ENCODE data around the gene DHX34. TPM values are rescaled to one million over a fixed set of nuclear protein-coding genes. Genes with fewer than 3 reads are reported as not detected.
"Not testable (repeated sequence)": the region's sequence is repeated elsewhere in the genome, so short reads cannot be mapped to it uniquely, and the experiment has no call there.

The DHX34 gene
- total RNA-seq (13.6 TPM), polyA plus RNA-seq (ENCODE audit: insufficient read depth, low read depth, low replicate concordance) (7.2 TPM)
- long read RNA-seq, donor 1: 0 reads
- long read RNA-seq, donor 2: 0 reads
- long read RNA-seq, donor 3, full-length matches to known transcripts: 1 of 1 reads
- long read RNA-seq, donor 3, partial matches to known transcripts: 0 of 1 reads
- long read RNA-seq, donor 3, other reads (novel, unspliced or antisense): 0 of 1 reads
- long read RNA-seq, donor 4, full-length matches to known transcripts: 1 of 1 reads
- long read RNA-seq, donor 4, partial matches to known transcripts: 0 of 1 reads
- long read RNA-seq, donor 4, other reads (novel, unspliced or antisense): 0 of 1 reads
- long read RNA-seq, donor 5: 0 reads
- long read RNA-seq, donor 6, full-length matches to known transcripts: 1 of 1 reads
- long read RNA-seq, donor 6, partial matches to known transcripts: 0 of 1 reads
- long read RNA-seq, donor 6, other reads (novel, unspliced or antisense): 0 of 1 reads
- long read RNA-seq, donor 7, partial matches to known transcripts: 13 of 22 reads
- long read RNA-seq, donor 7, other reads (novel, unspliced or antisense): 9 of 22 reads
- long read RNA-seq, donor 8: 0 reads
- long read RNA-seq, donor 9: 0 reads
- long read RNA-seq, donor 10, full-length matches to known transcripts: 2 of 9 reads
- long read RNA-seq, donor 10, partial matches to known transcripts: 7 of 9 reads
- long read RNA-seq, donor 10, other reads (novel, unspliced or antisense): 0 of 9 reads

- peaks cover 0 to 2% (median under 1%) of the 10 kb centered on the region in 3 donors for H3K36me3 ChIP-seq (ENCODE audit: control insufficient read depth in 2 of 3, insufficient read depth in 3 of 3, low read length in 3 of 3)
- FAIRE-seq: peak; percentile 81
These were observed at the start of gene DHX34 for GRCh38 chr19:47348819-47349795. TSS of gene DHX34 (plus strand) at chr19:47349315. CDS start at chr19:47353031, 3,716 bp downstream.

DNA sequence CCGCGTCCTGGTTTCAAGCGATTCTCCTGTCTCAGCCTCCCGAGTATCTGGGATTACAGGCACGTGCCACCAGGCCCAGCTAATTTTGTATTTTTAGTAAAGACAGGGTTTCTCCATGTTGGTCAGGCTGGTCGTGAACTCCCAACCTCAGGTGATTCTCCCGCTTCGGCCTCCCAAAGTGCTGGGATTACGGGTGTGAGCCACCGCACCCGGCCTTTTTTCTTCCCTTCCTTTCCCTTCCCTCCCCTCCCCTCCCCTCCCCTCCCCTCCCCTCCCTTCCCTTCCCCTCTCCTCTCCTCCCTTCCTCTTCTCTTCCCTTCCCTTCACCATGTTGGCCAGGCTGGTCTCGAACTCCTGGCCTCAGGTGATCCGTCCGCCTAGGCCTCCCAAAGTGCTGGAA is 48.2 kb upstream of the DHX34 start:
- H3K4me3 ChIP-seq (ENCODE audit: low read length in 3 of 3); intact Hi-C loops (cut with DNase I); H3K9me3 ChIP-seq (ENCODE audit: control insufficient read depth in 2 of 3, insufficient read depth in 1 of 3, low read length in 3 of 3): not testable (repeated sequence)

More at GRCh38 chr19:47348819-47349795, at the start of gene DHX34:
- DNase-seq: peak; percentile 99
- no peaks in the 10 kb centered on the region for H3K27me3 ChIP-seq (ENCODE audit: control insufficient read depth, insufficient read depth, low read length)
- TF ChIP-seq CTCF (IDR thresholded peaks at IDR 0.05; ENCODE audit: borderline replicate concordance, extremely low read depth, insufficient read depth): peak; percentile 98
- peak within 1 kb of the TSS; percentile 65 to 68 for H3K27ac ChIP-seq (ENCODE audit: low read depth in 2 of 2, low read length in 2 of 2)
- peaks cover 0 to 9% (median 0%) of the 10 kb centered on the region in 3 donors for H3K4me1 ChIP-seq (ENCODE audit: control insufficient read depth in 2 of 3, insufficient read depth in 2 of 3, low read depth in 1 of 3, low read length in 3 of 3)
- intact Hi-C loops (cut with DNase I): no loop called here
- no peaks in the 10 kb centered on the region for H3K9me3 ChIP-seq (ENCODE audit: control insufficient read depth in 2 of 3, insufficient read depth in 1 of 3, low read length in 3 of 3)
- peak within 1 kb of the TSS; percentile 71 to 87 (median 77) for H3K9ac ChIP-seq (ENCODE audit: low read length in 3 of 3)
- H3K4me3 ChIP-seq (ENCODE audit: low read length in 3 of 3): peak within 1 kb of the TSS; percentile 84 to 94 (median 92)

GRCh38 chr19:47302249-47302648 is 46.9 kb upstream of the DHX34 start:
- Histone ChIP-seq H3K4me3 (ENCODE audit: low read length in 3 of 3) (no peak overlapping the region), H3K4me1 (ENCODE audit: control insufficient read depth in 2 of 3, insufficient read depth in 2 of 3, low read depth in 1 of 3, low read length in 3 of 3) (no peaks in the 10 kb centered on the region), H3K9me3 (ENCODE audit: control insufficient read depth in 2 of 3, insufficient read depth in 1 of 3, low read length in 3 of 3) (no peaks in the 10 kb centered on the region), H3K27me3 (ENCODE audit: control insufficient read depth, insufficient read depth, low read length) (no peaks in the 10 kb centered on the region), H3K27ac (ENCODE audit: low read depth in 2 of 2, low read length in 2 of 2) (no peak overlapping the region), H3K36me3 (ENCODE audit: control insufficient read depth in 2 of 3, insufficient read depth in 3 of 3, low read length in 3 of 3) (no peaks in the 10 kb centered on the region), H3K9ac (ENCODE audit: low read length in 3 of 3) (no peak overlapping the region)
- TF ChIP-seq CTCF (IDR thresholded peaks at IDR 0.05; ENCODE audit: borderline replicate concordance, extremely low read depth, insufficient read depth): no peak
- no peak for FAIRE-seq
- no peak for DNase-seq
- intact Hi-C loops (cut with DNase I): no loop called here

More for the DNA sequence above, 48.2 kb upstream of the DHX34 start:
- FAIRE-seq; H3K4me1 ChIP-seq (ENCODE audit: control insufficient read depth in 2 of 3, insufficient read depth in 2 of 3, low read depth in 1 of 3, low read length in 3 of 3); H3K27me3 ChIP-seq (ENCODE audit: control insufficient read depth, insufficient read depth, low read length); H3K9ac ChIP-seq (ENCODE audit: low read length in 3 of 3); H3K27ac ChIP-seq (ENCODE audit: low read depth in 2 of 2, low read length in 2 of 2); H3K36me3 ChIP-seq (ENCODE audit: control insufficient read depth in 2 of 3, insufficient read depth in 3 of 3, low read length in 3 of 3); DNase-seq: not testable (repeated sequence)
